Activated B cell treated with CpG ODN at 0.5 μM for 24 hours (primary cell): ENCODE measurements around the gene C18orf54. TPM values are rescaled to one million over a fixed set of nuclear protein-coding genes. Genes with fewer than 3 reads are reported as not detected.
"Not testable (repeated sequence)": the region's sequence is repeated elsewhere in the genome, so short reads cannot be mapped to it uniquely, and the experiment has no call there.

Experiments used
- ATAC-seq: fragments of 200-7000 bp; cut with Tn5 transposase; one replicate; pipeline ENCODE4 v1.10.0; 2021; ENCODE audit warnings: low read depth, mild to moderate bottlenecking, moderate library complexity
- CTCF ChIA-PET: fragments of 350-600 bp; sonication (Branson Sonifier 250); formaldehyde crosslinking; loops from one replicate; lab custom pipeline; 2021; ENCODE audit warnings: antibody characterized with exemption; lab: Charles Lee
- POLR2A ChIA-PET: fragments of 350-600 bp; sonication (Branson Sonifier 250); formaldehyde crosslinking; loops from one replicate; lab custom pipeline; 2021; ENCODE audit warnings: antibody characterized with exemption; lab: Charles Lee
- DNase-seq: peaks from one replicate; pipeline ENCODE4 v3.0.0; 2022
- H3K27ac Mint-ChIP-seq: one replicate; pipeline ENCODE4 v1.8.0; 2020; ENCODE audit warnings: mixed read lengths
- H3K27me3 Mint-ChIP-seq: one replicate; pipeline ENCODE4 v1.8.0; 2021; ENCODE audit warnings: mixed read lengths
- H3K36me3 Mint-ChIP-seq: one replicate; pipeline ENCODE4 v1.8.0; 2021; ENCODE audit warnings: low read depth, mixed read lengths
- H3K4me1 Mint-ChIP-seq: one replicate; pipeline ENCODE4 v1.8.0; 2021; ENCODE audit warnings: mixed read lengths
- H3K4me3 Mint-ChIP-seq: one replicate; pipeline ENCODE4 v1.8.0; 2020; ENCODE audit warnings: mild to moderate bottlenecking, mixed read lengths
- H3K9me3 Mint-ChIP-seq: one replicate; pipeline ENCODE4 v1.8.0; 2020; ENCODE audit warnings: mixed read lengths
- intact Hi-C: fragments of 100-400 bp; cut with micrococcal nuclease; formaldehyde crosslinking; loops from one replicate; pipeline ENCODE4 v1.15.1; 2024
- total RNA-seq: library from RNA; stranded (reverse); gene quantifications from 2 replicates; pipeline ENCODE4 v1.2.3, GENCODE V29; 2022
- TF ChIP-seq, protein P1 (sequence below): fragments of 200-600 bp; IDR thresholded peaks from one replicate; pipeline ENCODE4 v1.8.0; 2022; ENCODE audit warnings: antibody characterized with exemption, mild to moderate bottlenecking

Gene C18orf54
- 1.9 TPM in 2 replicates for total RNA-seq

DNA sequence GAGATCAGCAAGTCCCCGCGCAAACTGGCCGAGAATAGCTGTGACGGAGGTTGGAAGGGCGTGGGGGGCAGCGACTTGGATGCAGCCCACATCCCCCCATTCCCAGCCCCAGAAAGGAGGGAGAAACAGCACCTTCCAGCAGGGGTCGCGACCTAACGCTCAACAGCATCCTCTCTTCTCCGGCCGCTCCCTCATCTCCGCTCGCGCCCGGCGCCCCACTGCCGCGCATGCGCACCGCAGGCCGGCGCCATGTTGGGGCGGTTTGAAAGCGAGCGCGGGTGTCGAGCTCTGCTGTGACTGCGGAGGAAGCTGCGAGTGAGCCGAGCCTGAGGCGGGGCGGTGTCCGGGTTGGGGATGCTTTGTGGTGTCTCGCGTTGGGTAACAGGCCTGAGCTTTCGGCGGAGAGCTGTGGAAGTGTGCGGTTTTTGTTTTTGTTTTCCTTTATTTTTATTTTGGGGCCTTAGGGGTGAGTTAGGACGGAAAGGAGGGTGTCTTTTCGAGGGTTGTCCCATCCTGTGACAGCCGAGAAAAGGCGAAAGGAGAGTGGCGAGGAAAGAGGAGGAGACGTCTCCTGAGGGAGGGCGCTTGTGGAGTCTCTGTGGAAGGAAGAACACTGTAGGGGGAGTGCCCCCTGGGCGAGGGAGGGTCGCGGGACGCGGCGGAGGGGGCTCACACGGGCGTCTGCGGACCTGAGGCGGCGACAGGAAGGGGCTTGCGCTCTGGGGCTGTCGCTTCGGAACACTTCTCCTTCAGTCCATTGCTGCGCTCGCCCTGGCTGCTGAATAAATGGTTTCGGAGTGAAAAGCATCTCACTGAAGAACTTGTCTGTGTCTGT is at the start of gene C18orf54, which contains the start of gene STARD6:
C18orf54 (plus strand) TSS at position 247 of the 835 bp plus-strand sequence. CDS start 2,667 bp downstream, outside the sequence.
STARD6 (minus strand) TSS at position 199 of the 835 bp plus-strand sequence. CDS start 3,285 bp downstream, outside the sequence.
- POLR2A ChIA-PET: interaction anchor here (0.6 to 1.1 kb wide), 4 partner anchors 14 to 135 kb away, joined by 3 to 4 read pairs (median 4); partner anchors contain the start of gene MBD2
- intact Hi-C loops: loop anchor here (1.0 to 2.0 kb wide), 4 partner anchors 35 to 313 kb away; partner anchors contain the start of genes MBD2 and POLI
- peak; percentile 89 for DNase-seq
- ATAC-seq: peak; percentile 95
- Mint-ChIP-seq H3K27ac (peak within 1 kb of the TSS; percentile 93), H3K36me3 (peaks cover 10% of the 10 kb centered on the region), H3K27me3 (no peaks in the 10 kb centered on the region), H3K9me3 (no peaks in the 10 kb centered on the region), H3K4me3 (peak within 1 kb of the TSS; percentile 99), H3K4me1 (peaks cover 15% of the 10 kb centered on the region)
- CTCF ChIA-PET: interaction anchor here (0.9 to 2.9 kb wide), 7 partner anchors 10 to 134 kb away, joined by 3 to 15 read pairs (median 4); partner anchors contain the start of genes MBD2 and POLI
- TF ChIP-seq, protein P1, sequence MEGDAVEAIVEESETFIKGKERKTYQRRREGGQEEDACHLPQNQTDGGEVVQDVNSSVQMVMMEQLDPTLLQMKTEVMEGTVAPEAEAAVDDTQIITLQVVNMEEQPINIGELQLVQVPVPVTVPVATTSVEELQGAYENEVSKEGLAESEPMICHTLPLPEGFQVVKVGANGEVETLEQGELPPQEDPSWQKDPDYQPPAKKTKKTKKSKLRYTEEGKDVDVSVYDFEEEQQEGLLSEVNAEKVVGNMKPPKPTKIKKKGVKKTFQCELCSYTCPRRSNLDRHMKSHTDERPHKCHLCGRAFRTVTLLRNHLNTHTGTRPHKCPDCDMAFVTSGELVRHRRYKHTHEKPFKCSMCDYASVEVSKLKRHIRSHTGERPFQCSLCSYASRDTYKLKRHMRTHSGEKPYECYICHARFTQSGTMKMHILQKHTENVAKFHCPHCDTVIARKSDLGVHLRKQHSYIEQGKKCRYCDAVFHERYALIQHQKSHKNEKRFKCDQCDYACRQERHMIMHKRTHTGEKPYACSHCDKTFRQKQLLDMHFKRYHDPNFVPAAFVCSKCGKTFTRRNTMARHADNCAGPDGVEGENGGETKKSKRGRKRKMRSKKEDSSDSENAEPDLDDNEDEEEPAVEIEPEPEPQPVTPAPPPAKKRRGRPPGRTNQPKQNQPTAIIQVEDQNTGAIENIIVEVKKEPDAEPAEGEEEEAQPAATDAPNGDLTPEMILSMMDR: no peak

DNA sequence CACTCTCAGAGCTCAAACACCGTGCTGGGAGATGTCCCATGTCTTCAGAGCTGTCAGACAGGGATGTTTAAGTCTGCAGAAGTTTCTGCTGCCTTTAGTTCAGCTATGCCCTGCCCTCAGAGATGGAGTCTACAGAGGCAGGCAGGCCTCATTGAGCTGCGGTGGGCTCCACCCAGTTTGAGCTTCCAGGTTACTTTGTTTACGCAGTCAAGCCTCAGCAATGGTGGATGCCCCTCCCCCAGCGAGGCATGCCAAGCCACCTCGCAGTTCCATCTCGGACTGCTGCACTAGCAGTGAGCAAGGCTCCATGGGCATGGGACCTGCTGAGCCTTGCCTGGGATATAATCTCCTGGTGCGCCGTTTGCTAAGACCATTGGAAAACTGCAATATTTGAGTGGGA is 48.1 kb upstream of the C18orf54 start:
- H3K4me3 Mint-ChIP-seq, H3K4me1 Mint-ChIP-seq, H3K27ac Mint-ChIP-seq, H3K9me3 Mint-ChIP-seq, H3K27me3 Mint-ChIP-seq, intact Hi-C loops, CTCF ChIA-PET, ATAC-seq, H3K36me3 Mint-ChIP-seq, DNase-seq, POLR2A ChIA-PET: not testable (repeated sequence)

DNA sequence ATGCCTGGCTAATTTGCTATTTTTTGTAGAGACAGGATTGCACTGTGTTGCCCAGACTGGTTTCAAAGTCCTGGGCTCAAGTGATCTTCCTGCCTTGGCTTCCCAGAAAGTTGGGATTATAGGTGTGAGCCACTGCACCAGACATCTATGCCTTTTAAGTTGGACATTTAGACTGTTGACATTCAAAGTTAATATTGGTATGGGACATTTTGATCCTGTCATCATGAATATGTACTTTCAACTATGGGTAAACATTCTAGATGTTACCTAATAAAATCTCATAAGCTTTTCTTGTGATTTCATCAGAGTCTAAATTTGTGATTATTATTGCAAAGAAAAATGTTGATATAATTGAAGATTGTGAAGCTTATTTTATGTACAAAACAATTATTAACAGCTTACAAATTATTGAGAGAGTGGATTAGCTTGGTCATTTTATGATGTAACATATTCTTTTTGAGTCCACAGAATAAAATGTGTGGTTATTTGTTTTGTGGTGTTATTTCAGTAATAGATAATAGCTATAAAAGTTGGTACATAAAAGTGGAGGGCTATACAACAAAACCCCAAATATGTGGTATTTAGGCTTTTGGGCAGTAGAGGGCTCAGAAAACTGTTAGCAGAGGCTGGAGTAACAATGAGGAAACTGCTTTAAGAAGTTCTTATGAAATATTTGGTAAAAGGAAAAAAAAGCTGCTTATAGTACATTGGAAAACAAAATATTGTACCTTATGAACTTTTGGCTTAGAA is 41.5 kb upstream of the C18orf54 start:
- Mint-ChIP-seq H3K4me3 (no peak overlapping the region), H3K4me1 (no peaks in the 10 kb centered on the region), H3K9me3 (no peaks in the 10 kb centered on the region), H3K27ac (no peak overlapping the region), H3K27me3 (peaks cover 29% of the 10 kb centered on the region), H3K36me3 (no peaks in the 10 kb centered on the region)
- CTCF ChIA-PET: no interaction called here
- TF ChIP-seq, protein P1: no peak
- POLR2A ChIA-PET: no interaction called here
- no peak for DNase-seq
- no peak for ATAC-seq
- intact Hi-C loops: no loop called here

DNA sequence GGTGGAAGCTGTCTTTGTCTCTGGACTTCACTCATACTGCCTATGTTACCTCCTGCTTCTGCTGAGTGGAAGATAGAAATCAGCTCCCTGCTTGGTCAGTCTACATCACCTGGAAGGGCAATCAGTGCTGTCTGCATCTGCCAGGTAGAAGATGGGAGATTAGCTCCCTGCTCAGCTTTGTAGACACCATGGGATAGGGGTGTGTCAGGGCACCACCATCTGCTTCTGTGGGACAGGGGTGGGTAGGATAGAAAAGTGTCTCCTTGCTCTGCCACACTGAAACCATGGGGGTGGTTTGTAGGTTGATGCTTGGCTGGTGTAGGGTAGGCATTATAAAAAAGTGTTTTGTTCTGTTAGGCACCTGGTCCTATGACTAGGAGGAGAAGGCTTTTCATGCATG is 34.1 kb upstream of the C18orf54 start:
- ChIA-PET CTCF (no interaction called here), POLR2A (no interaction called here)
- TF ChIP-seq, protein P1: no peak
- ATAC-seq (no peak), DNase-seq (no peak)
- no peaks in the 10 kb centered on the region for H3K36me3 Mint-ChIP-seq
- no peaks in the 10 kb centered on the region for H3K4me1 Mint-ChIP-seq
- H3K9me3 Mint-ChIP-seq: no peaks in the 10 kb centered on the region
- H3K27me3 Mint-ChIP-seq: peaks cover 13% of the 10 kb centered on the region
- no peak overlapping the region for H3K27ac Mint-ChIP-seq
- H3K4me3 Mint-ChIP-seq: no peak overlapping the region
- intact Hi-C loops: no loop called here

DNA sequence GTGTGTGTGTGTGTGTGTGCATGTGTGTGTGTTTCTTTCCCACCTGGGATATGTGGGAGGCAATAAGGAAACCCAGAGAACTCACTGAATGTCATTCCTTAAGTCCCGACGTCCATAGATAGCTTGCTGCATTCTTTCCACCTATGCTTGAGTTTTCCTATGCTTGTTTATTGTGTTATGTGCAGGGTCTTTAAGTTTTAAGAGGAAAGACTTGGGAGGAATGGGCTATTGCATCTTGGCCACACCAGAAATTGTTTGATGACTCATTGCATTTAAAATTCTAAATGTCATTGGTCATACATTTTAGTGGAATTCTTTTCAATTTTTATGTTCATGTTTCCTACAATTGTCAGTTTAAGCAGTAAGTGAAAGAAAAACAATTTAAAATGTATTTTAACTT is 33.7 kb upstream of the C18orf54 start:
- CTCF ChIA-PET: no interaction called here

More for the DNA sequence above, 33.7 kb upstream of the C18orf54 start:
- H3K36me3 Mint-ChIP-seq: no peaks in the 10 kb centered on the region
- intact Hi-C loops: no loop called here
- peaks cover 12% of the 10 kb centered on the region for H3K27me3 Mint-ChIP-seq
- no peak overlapping the region for H3K4me3 Mint-ChIP-seq
- no peaks in the 10 kb centered on the region for H3K9me3 Mint-ChIP-seq
- no peak overlapping the region for H3K27ac Mint-ChIP-seq
- no peak for DNase-seq
- H3K4me1 Mint-ChIP-seq: no peaks in the 10 kb centered on the region
- TF ChIP-seq, protein P1: no peak
- ATAC-seq: no peak
- POLR2A ChIA-PET: no interaction called here
